GM18505 (cell line): ENCODE measurements around the gene TUSC7.

Experiments
- ATAC-seq: cut with Tn5 transposase; IDR thresholded peaks from one replicate; pipeline ENCODE4 v1.9.1; 2021; ENCODE audit not compliant: unreplicated experiment
- POLR2A ChIP-seq: IDR thresholded peaks from 4 replicates; pipeline ENCODE4 v1.6.1; 2011; ENCODE audit warnings: borderline replicate concordance; ENCODE audit not compliant: insufficient read depth, insufficient read length; ENCODE audit errors: extremely low read depth

The TUSC7 gene

DNA sequence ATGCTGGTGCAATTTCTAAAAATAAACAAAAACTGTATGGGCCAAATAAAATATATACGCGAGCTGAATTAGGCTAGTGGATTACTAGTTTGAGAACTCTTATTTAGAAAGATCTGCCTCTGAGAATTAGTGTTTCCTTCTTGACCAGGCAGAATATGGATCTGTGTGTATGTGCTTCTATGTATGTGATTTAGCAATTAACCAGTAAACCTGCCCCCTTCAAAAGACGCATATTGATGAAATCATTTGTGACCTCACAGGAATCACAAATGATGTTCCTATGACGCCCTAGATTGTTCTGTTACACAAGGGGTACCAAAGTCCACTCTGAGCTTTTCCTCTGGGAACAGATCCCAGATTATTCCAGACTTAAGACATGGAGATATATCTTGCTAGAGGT, at the start of gene TUSC7:
TSS of gene TUSC7 (plus strand) at position 301 of the 400 bp plus-strand sequence.
- no peak for ATAC-seq
- no peak for TF ChIP-seq POLR2A

DNA sequence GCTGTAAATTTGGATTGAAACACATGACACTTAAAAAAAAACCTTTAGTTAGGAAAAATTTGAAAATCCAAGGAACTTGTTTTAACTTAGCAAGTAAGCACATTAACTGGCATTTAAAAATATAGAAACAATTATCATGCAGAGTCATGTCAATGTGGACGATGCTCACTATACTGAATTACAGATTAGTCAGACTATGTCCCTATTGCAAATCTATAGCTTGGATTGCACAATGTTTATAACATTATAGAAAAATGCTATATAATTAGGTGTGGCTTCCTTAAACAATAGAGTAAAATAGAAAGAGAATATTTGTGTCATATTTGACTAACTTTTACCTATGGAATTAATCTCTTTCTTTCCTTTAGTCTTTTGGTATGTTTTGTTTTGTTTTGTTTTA, 48.4 kb upstream of the TUSC7 start:
- no peak for TF ChIP-seq POLR2A
- ATAC-seq = no peak

DNA sequence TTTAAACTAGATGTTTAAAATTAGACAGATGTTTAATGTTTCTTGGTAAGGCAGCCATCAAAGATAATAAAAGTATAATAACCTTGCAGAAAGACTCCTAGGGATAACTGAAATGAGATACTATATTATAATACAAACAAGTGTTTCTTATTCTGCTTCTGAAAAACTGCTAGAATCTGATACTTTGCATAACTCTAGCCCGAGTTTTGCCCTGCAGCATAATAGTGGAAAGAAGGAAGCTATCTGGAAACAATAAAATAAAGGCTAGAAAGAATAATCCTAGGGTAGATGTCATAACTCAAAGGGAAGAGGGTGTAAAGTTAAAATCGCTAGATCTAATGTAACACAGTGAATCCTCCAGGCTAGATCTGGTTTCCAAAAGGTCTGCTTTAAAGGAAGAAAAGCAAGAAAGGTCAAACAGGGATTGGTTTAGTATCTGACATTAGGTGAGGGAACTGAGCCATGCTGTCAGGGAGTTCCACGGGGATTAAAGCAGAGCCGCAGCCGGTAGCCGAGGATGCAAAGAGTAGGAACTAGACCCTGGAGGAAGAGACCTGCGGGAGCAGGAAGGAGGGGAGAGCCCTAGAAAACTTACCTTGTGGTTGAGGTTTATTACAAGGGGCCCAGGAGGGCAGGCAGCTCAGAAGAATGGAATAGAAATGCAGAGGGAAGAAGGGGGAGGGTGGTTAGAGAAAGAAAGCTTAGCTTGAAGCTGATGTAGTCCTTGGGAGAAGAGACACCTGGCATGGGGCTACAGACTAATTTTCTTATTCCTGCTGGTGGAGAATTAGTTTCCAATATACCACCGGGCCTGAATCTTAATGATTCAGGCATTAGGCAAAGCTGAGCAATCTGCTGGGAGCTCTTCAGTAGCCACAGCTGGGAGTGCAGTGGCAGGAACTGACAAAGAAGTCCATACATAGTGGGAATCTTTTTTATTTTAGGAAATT, 46.1 kb upstream of the TUSC7 start:
- TF ChIP-seq POLR2A = no peak
- ATAC-seq = no peak

DNA sequence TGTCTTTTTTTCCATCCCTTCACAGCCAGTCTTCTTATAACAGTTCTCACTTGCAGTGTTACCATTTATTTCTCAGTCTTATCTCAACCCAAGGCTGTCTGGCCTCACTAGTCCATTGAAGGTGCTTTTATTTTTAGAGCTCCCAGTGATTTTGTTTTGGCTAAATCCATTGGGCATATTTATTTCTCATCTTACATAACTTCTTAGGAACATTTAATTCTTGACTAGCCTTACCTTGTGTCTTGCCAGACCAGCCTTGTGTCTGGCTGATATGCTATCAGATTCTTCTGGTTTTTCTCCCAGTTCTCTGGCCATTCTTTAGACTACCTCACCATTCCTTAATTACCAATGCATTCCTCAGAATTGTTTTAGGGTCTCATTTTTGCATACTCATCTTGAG, 42.3 kb upstream of the TUSC7 start:
- TF ChIP-seq POLR2A = no peak
- ATAC-seq = no peak

DNA sequence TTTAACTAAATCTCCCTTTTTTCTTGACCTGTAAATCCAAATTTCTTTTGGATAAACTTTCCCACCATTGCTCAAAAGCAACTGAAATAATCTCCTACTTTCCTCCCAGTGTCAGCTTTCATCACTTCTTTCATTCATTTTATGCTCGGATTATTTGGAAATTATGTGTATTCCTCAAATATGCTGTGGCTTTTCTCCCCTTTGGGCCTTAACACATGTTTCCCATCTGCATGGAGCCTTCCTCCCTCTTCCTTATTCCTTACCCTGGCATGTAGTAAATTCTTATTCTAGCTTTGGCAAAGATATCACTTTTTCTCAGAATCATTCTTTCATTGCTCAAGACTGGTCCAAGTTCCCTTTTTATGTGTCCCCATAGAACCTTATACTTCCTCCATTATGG, 41.8 kb upstream of the TUSC7 start:
- no peak for TF ChIP-seq POLR2A
- no peak for ATAC-seq

DNA sequence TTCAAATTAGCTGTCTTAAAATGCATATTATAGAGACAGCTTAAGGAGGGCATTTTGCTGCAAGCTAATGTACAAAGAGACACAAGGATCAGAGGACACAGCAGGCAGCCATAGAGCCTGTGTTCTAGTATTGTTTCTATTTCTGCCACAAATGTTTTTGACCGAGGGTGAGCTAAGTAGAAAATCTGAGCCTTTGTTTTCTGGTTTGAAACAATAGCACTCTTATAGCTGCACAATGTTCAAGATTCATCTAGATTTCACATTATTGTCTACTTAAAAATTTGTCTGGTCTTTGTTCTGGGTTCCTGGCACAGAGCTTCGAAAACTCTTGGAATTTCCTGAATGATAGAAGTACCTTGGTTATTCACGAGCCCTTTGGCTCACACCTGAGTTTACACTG, 40.0 kb upstream of the TUSC7 start:
- TF ChIP-seq POLR2A = no peak
- no peak for ATAC-seq

DNA sequence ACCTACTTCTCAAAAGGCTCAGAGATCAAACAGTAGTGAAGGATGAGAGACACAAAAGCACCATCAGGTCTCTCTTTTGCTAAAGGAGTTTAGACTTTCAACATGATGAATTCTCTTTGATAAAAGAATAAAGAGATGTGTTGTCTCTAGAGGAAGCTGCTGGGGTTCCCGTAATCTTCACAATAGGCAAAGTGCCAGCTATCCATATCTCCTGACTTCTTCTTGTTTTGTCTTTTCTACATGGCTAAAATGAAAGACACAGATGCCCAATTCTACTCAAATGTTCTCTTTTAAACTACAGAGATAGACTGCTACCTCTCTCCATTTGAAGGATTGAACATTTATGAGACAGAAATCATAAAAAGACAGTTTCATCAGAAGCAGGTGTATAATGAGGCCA, 38.4 kb upstream of the TUSC7 start:
- no peak for ATAC-seq
- TF ChIP-seq POLR2A = no peak

DNA sequence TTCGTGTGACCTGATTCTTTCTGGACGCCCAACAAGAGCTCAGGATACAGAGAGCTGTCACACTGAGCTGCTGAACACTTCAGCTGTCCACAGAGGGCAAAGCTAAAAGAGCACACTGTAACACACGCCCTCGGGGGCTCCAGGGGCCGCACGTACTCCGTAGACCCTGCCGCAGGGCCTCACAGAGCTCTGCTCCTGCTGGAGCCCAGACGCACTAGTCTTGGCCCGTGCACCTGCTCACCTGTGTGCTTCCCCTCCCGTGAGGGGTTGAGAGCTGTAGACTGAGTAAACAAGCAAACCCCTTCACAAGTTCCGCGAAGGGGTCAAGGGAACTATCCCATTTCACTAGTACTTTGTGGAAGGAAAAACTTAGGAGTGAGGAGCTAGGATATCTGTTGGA, 30.7 kb upstream of the TUSC7 start:
- no peak for ATAC-seq
- no peak for TF ChIP-seq POLR2A

DNA sequence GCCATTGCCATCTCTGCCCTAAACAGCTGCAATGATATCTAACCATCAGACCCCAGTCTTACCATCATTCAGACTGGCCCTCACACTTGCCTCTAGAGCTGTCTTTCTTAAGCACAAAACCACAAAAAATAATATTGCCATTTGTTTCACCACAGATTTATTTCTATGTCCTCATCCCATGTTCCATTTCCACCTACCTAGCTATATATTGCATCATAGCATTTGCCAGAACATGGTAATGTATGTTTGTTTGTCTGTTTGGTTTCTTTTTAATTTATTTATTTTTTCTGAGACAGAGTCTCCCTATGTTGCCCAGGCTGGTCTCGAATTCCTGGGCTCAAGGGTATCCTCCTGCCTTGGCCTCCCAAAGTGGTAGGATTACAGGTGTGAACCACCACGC, 18.5 kb upstream of the TUSC7 start:
- TF ChIP-seq POLR2A = no peak
- ATAC-seq = no peak

DNA sequence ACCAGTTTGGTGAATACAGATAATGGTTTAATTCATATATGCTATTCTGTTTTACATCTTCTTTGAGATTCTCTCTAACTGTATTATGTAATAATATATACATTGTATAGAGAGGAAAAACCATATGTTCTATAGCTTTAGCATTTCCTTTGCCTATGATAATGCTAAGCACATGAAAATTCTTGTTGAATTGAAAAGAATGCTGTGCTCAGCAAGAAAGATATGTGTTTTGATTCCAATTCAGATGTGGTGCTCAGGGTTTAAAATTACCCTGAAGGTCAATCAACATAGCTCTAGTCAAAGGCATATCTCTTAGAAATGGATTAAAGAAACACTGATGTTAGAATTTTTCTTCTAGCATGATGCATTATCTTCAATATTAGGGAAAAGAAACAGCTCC, 8.5 kb upstream of the TUSC7 start:
- TF ChIP-seq POLR2A = no peak
- no peak for ATAC-seq

DNA sequence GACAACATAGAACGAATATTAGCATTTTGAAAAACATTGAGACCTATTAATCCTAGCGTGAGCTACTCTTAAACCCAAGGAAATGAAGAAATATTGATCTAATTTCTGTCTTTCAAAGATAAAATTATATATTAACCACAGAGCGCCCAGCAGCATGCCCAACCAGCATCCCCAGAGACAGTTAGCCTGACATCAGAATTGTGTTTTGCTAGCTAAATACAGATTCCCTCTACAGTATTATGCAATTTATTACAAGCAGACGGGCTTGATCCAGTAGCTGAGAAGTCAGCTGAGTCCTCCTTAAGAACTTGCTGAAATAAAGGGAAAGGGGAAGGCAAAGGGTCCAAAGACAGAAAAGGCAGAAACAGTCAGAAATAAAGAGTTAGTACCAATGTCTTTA, 7.2 kb upstream of the TUSC7 start:
- no peak for TF ChIP-seq POLR2A
- ATAC-seq = no peak

DNA sequence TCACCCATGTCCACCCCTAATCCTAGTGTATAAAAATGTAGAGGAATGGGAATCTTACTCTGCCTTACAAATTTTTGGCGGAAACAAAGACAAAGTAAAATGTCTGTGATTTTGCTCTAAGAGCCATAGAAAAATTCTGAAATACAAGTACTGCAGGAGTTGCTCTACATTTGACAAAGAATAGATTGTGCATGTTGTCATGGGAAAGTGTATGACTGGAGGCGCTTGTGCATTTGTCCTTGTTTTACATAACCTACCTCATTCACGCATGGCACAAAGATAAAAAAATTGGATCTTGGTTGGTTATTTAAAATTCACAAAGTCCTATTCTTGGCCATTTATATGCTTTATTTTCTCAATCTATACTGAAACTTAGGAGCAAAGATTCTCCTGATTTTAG, 2.0 kb upstream of the TUSC7 start:
- no peak for ATAC-seq
- no peak for TF ChIP-seq POLR2A

DNA sequence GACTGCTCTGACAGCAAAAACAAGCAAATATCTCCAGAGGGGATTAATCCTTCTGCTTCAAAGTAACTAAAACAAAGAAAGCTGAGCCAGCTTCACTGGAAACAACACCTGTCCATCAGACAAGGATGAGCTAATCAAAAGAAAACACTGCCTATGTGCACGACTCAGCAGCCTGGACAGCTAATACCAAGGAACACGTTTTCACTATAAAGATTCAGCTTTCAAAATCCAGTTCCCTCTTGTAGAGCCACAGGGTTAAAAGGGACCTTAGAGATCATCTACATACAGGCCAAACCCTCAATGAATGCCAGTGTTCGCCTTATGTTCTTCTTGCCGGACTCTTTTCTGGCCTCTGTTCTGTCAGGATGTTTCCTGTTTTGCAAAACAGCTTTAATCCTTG, 6.9 kb downstream of the TUSC7 start:
- TF ChIP-seq POLR2A = no peak

DNA sequence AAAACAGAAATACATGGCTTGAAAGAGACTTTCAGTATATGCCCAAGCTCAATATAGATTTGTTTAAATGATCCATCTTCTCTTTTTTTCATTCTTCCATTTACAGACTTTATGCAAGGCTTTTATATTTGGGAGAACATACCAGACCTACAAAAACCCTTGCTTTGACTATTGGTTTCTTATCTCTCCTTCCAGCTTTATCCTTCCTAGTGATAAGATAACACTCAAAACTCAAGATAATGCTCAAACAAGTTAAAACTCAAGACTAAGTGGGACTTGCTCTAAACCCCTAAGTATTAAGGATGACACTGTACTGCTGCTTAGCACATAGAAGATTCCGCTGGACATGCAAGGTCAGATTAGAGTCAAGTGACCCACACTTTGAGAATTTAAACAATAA, 8.0 kb downstream of the TUSC7 start:
- no peak for ATAC-seq
- no peak for TF ChIP-seq POLR2A

More for the DNA sequence above, 6.9 kb downstream of the TUSC7 start:
- ATAC-seq = no peak
